ENCODE measurements around the gene RPS16. TPM values are rescaled to one million over a fixed set of nuclear protein-coding genes. Genes with fewer than 3 reads are reported as not detected.

RPS16 gene
- total and polyA plus RNA-seq, 9 of the 15 experiments (the other 6 are each of a cell fraction or from before 2014, with no cell fraction given): 82.6 to 3,671 (median 2,204) TPM

- TF ChIP-seq ZHX1 (conservative IDR thresholded peaks at IDR 0.05; ENCODE audit: low read length): no peak
- no peak for TF ChIP-seq ZSCAN29 (IDR thresholded peaks at IDR 0.05)
- TF ChIP-seq DLX4 (CRISPR knock-in tag; IDR thresholded peaks at IDR 0.05): no peak
- no peak for TF ChIP-seq PHB (CRISPR knock-in tag; IDR thresholded peaks at IDR 0.05)
- no peak for TF ChIP-seq UBTF (IDR thresholded peaks at IDR 0.05; ENCODE audit: borderline replicate concordance in 1 of 2, low read depth in 2 of 2, low read length in 2 of 2)
- no peak for TF ChIP-seq ZNF707 (CRISPR knock-in tag; conservative IDR thresholded peaks at IDR 0.05)
- TF ChIP-seq MLLT1 (IDR thresholded peaks at IDR 0.05): 0 out of 4 replicates have a peak, but pooled peaks of 1 of the 2 experiments have one; percentile 42
- TF ChIP-seq SP2 (IDR thresholded peaks at IDR 0.05; ENCODE audit: extremely low read depth, low read depth, low read length, poor library complexity, severe bottlenecking): no peak
- TF ChIP-seq ZNF695 (CRISPR knock-in tag; IDR thresholded peaks at IDR 0.05): 0 out of 2 replicates have a peak, but pooled peaks have one; percentile 43
- no peak for TF ChIP-seq TAF9B (IDR thresholded peaks at IDR 0.05; ENCODE audit: partially characterized antibody)
- TF ChIP-seq NFE2 (IDR thresholded peaks at IDR 0.05; ENCODE audit: low read depth): no peak
- TF ChIP-seq GMEB1 (CRISPR knock-in tag; IDR thresholded peaks at IDR 0.05): peak; percentile 32; the same call in 1 of the 2 replicates
- no peak for TF ChIP-seq GTF2F1 (IDR thresholded peaks at IDR 0.05; ENCODE audit: low read depth, low read length)
- no peak for TF ChIP-seq ZNF717 (CRISPR knock-in tag; IDR thresholded peaks at IDR 0.05)
- TF ChIP-seq ELK3 (CRISPR knock-in tag; IDR thresholded peaks at IDR 0.05): no peak
- TF ChIP-seq NR2F6 (CRISPR knock-in tag; IDR thresholded peaks at IDR 0.05): 0 out of 2 replicates have a peak, but pooled peaks have one; percentile 37
- peak; percentile 79 for TF ChIP-seq ZNF121 (CRISPR knock-in tag; conservative IDR thresholded peaks at IDR 0.05)
- TF ChIP-seq MIER1 (IDR thresholded peaks at IDR 0.05; ENCODE audit: low read depth): no peak; the same call in 1 of the 2 replicates
These were observed 34.0 kb downstream of the RPS16 start (continued) for GRCh38 chr19:39401549-39402345.

Measured in K562 (cell line).